Spleen (tissue), 11 donors: ENCODE data around the gene COL23A1. TPM values are rescaled to one million over a fixed set of nuclear protein-coding genes. Genes with fewer than 3 reads are reported as not detected.

Experiments used
- DNase-seq: peaks from one replicate; pipeline ENCODE4 v3.0.0-alpha.2; 2020
- H3K27ac ChIP-seq, 8 donors: fragments of 200-600 bp; sonication (generic) in 7 of 8; 1 replicate in 4 of 8; 2 replicates in 4 of 8; pipeline versions ENCODE4 v1.5.0 to v1.8.0; 2016 to 2021; ENCODE audit warnings: inconsistent platforms in 4 of 8, mild to moderate bottlenecking in 4 of 8, moderate library complexity in 1 of 8
- H3K27me3 ChIP-seq, 7 donors: fragments of 200-600 bp; sonication (generic) in 6 of 7; replicated peaks in 1 of 7; 1 replicate in 4 of 7; 2 replicates in 3 of 7; pipeline versions ENCODE4 v1.5.0 to v1.8.0; 2016 to 2021; ENCODE audit warnings: inconsistent platforms in 3 of 7, mild to moderate bottlenecking in 1 of 7
- H3K36me3 ChIP-seq, 6 donors: fragments of 200-600 bp; sonication (generic) in 5 of 6; 1 replicate in 4 of 6; 2 replicates in 2 of 6; pipeline versions ENCODE4 v1.5.0 to v1.8.0; 2016 to 2021; ENCODE audit warnings: inconsistent platforms in 2 of 6
- H3K4me1 ChIP-seq, 6 donors: fragments of 200-600 bp; sonication (generic) in 5 of 6; 1 replicate in 3 of 6; 2 replicates in 3 of 6; pipeline versions ENCODE4 v1.5.0 to v1.8.0; 2016 to 2021; ENCODE audit warnings: inconsistent platforms in 3 of 6
- H3K4me3 ChIP-seq, 8 donors: fragments of 200-600 bp; sonication (generic) in 7 of 8; 1 replicate in 4 of 8; 2 replicates in 4 of 8; pipeline versions ENCODE4 v1.5.0 to v1.8.0; 2016 to 2021; ENCODE audit warnings: inconsistent platforms in 4 of 8, mild to moderate bottlenecking in 4 of 8, moderate library complexity in 2 of 8
- H3K9me3 ChIP-seq, 8 donors: fragments of 200-600 bp; sonication (generic) in 7 of 8; 1 replicate in 4 of 8; 2 replicates in 4 of 8; pipeline versions ENCODE4 v1.5.0 to v1.8.0; 2016 to 2021; ENCODE audit warnings: inconsistent platforms in 4 of 8
- CTCF ChIP-seq, 11 experiments: fragments of 200-600 bp in 7 of 11; fragments of 450-650 bp in 4 of 11; sonication (generic) in 4 of 11; IDR thresholded peaks in 8 of 11; conservative IDR thresholded peaks in 3 of 11; 1 replicate in 7 of 11; 2 replicates in 4 of 11; pipeline versions ENCODE4 v1.4.0 to v1.8.0; 2016 to 2021; ENCODE audit warnings: antibody characterized with exemption in 11 of 11, inconsistent platforms in 4 of 11, mild to moderate bottlenecking in 1 of 11
- POLR2A ChIP-seq, 3 donors: fragments of 450-650 bp; IDR thresholded peaks; one replicate each; pipeline ENCODE4 v1.5.1; 2017; ENCODE audit warnings: antibody characterized with exemption in 3 of 3, mild to moderate bottlenecking in 1 of 3
- POLR2AphosphoS5 ChIP-seq, 3 donors: sonication (generic); formaldehyde crosslinking; IDR thresholded peaks; one replicate each; pipeline ENCODE4 v1.5.1; 2017; ENCODE audit warnings: antibody characterized with exemption in 3 of 3
- WGBS, 5 donors: extraction: QIAGEN DNeasy Blood & Tissue Kit in 3 of 5; methylation state at CpG; one replicate each; pipeline versions ENCODE4 v1.1.5 to v1.1.7; 2013 to 2018; 5-methylcytosine and 5-hydroxymethylcytosine counted together
- intact Hi-C: fragments of 100-400 bp; cut with DNase I; formaldehyde crosslinking; loops from one replicate; pipeline ENCODE4 v1.15.0; 2023; ENCODE audit warnings: low total_unique reads
- polyA plus RNA-seq, 3 donors: library from polyadenylated mRNA; stranded (reverse); fragments of 200-250 nt; gene quantifications; one replicate each; pipeline ENCODE4 v1.2.1, GENCODE V29; 2013
- total RNA-seq, 7 donors: library from RNA; depleted of rRNA in 3 of 7; stranded (reverse); fragments of >200 nt in 3 of 7; fragmentation: NEBNext Ultra II Directional in 4 of 7; extraction: Animal tissue kit (Norgen Biotek cat#: 25700) in 4 of 7; gene quantifications; one replicate each; pipeline versions ENCODE4 v1.1.0 to v1.2.1, GENCODE V29; 2016 to 2021
- donor health status: healthy with polysubstance abuse.
- donor health status: DM: no; HTN: no; CAD: no; lungs with moderate emphysema.
- donor health status: DM: no; HTN: no; CAD: no.
- donor health status: Bipolar disorder and iron deficiency.
- donor health status: healthy.
- donor health status: DM: no; HTN: no; CAD: no.
- donor health status: DM: yes; HTN: yes; CAD: no.

Gene COL23A1
- total and polyA plus RNA-seq, 10 donors = 0.63 to 3.8 (median 1.9) TPM

- Histone ChIP-seq H3K4me1 (peaks cover 0 to 12% (median 3%) of the 10 kb centered on the region in 6 donors), H3K4me3 (no peak overlapping the region), H3K27me3 (peaks cover 0 to 12% (median 0%) of the 10 kb centered on the region in 7 donors), H3K9me3 (peaks cover 0 to 16% (median 0%) of the 10 kb centered on the region in 8 donors), H3K27ac (no peak overlapping the region), H3K36me3 (no peaks in the 10 kb centered on the region)
- WGBS, 5 donors = 84 to 93% (median 90%) methylated on average over 25 to 27 of the region's 27 CpGs
- DNase-seq = peak; percentile 47
- intact Hi-C loops = no loop called here
- TF ChIP-seq POLR2AphosphoS5 (IDR thresholded peaks at IDR 0.05) (no peak), CTCF (IDR thresholded peaks at IDR 0.05 in 8 of 11, conservative IDR thresholded peaks at IDR 0.05 in 3 of 11) (no peak), POLR2A (IDR thresholded peaks at IDR 0.05) (no peak)
Measured at GRCh38 chr5:178365501-178366440, 224.4 kb downstream of the COL23A1 start.

- Histone ChIP-seq H3K4me3 (no peak overlapping the region), H3K4me1 (peaks cover 0 to 12% (median 3%) of the 10 kb centered on the region in 6 donors), H3K27ac (peak overlapping the region in 1 of 8 donors; percentile 45), H3K36me3 (no peaks in the 10 kb centered on the region), H3K27me3 (peaks cover 0 to 12% (median 0%) of the 10 kb centered on the region in 7 donors), H3K9me3 (peaks cover 0 to 2% (median 0%) of the 10 kb centered on the region in 8 donors)
- TF ChIP-seq CTCF (IDR thresholded peaks at IDR 0.05 in 8 of 11, conservative IDR thresholded peaks at IDR 0.05 in 3 of 11) = no peak
- no peak for TF ChIP-seq POLR2A (IDR thresholded peaks at IDR 0.05)
- no peak for TF ChIP-seq POLR2AphosphoS5 (IDR thresholded peaks at IDR 0.05)
- 71 to 100% (median 94%) methylated on average over 1 to 7 of the region's 7 CpGs for WGBS, 5 donors
- peak; percentile 30 for DNase-seq
- intact Hi-C loops = no loop called here
Measured at GRCh38 chr5:178364326-178364675, 225.9 kb downstream of the COL23A1 start.

- TF ChIP-seq POLR2A (IDR thresholded peaks at IDR 0.05) (no peak), POLR2AphosphoS5 (IDR thresholded peaks at IDR 0.05) (no peak), CTCF (IDR thresholded peaks at IDR 0.05 in 8 of 11, conservative IDR thresholded peaks at IDR 0.05 in 3 of 11) (no peak)
- 69 to 79% (median 72%) methylated on average over 25 of the region's 25 CpGs for WGBS, 5 donors
- peak; percentile 64 for DNase-seq
- H3K27ac ChIP-seq = peak overlapping the region in 1 of 8 donors; percentile 45
- no peak overlapping the region for H3K4me3 ChIP-seq
- no peaks in the 10 kb centered on the region for H3K9me3 ChIP-seq
- H3K4me1 ChIP-seq = peaks cover 0 to 12% (median 3%) of the 10 kb centered on the region in 6 donors
- intact Hi-C loops = no loop called here
- peaks cover 0 to 12% (median 0%) of the 10 kb centered on the region in 7 donors for H3K27me3 ChIP-seq
- H3K36me3 ChIP-seq = no peaks in the 10 kb centered on the region
Measured at GRCh38 chr5:178363501-178364325, 226.5 kb downstream of the COL23A1 start.
